Endothelial cell (in vitro differentiated cells): ENCODE data around the gene ZNF614. TPM values are rescaled to one million over a fixed set of nuclear protein-coding genes. Genes with fewer than 3 reads are reported as not detected.

Experiments
- DNase-seq: peaks from one replicate; pipeline ENCODE4 v3.0.0; 2021; ENCODE audit warnings: low spot score
- H3K27ac Mint-ChIP-seq: one replicate; pipeline ENCODE4 v1.8.0; 2021; ENCODE audit warnings: mixed read lengths, inconsistent platforms; ENCODE audit not compliant: unreplicated experiment
- H3K27me3 Mint-ChIP-seq: one replicate; pipeline ENCODE4 v1.8.0; 2021; ENCODE audit warnings: mild to moderate bottlenecking, moderate library complexity, mixed read lengths, inconsistent platforms; ENCODE audit not compliant: unreplicated experiment
- H3K36me3 Mint-ChIP-seq: one replicate; pipeline ENCODE4 v1.8.0; 2021; ENCODE audit warnings: mild to moderate bottlenecking, low read depth, mixed read lengths, inconsistent platforms; ENCODE audit not compliant: unreplicated experiment
- H3K4me1 Mint-ChIP-seq: one replicate; pipeline ENCODE4 v1.8.0; 2021; ENCODE audit warnings: mild to moderate bottlenecking, mixed read lengths, inconsistent platforms; ENCODE audit not compliant: unreplicated experiment
- H3K4me3 Mint-ChIP-seq: one replicate; pipeline ENCODE4 v1.8.0; 2021; ENCODE audit warnings: mild to moderate bottlenecking, mixed read lengths, inconsistent platforms; ENCODE audit not compliant: unreplicated experiment
- H3K9me3 Mint-ChIP-seq: one replicate; pipeline ENCODE4 v1.8.0; 2021; ENCODE audit warnings: mixed read lengths, inconsistent platforms; ENCODE audit not compliant: unreplicated experiment
- total RNA-seq: library from RNA; stranded (reverse); fragmentation: NEBNext Ultra II Directional; extraction: Animal tissue kit (Norgen Biotek cat#: 25700); gene quantifications from one replicate; pipeline ENCODE4 v1.2.1, GENCODE V29; 2021; ENCODE audit not compliant: unreplicated experiment
- TF ChIP-seq, protein P1 (sequence below): fragments of 200-600 bp; sonication (generic); IDR thresholded peaks from one replicate; pipeline ENCODE4 v1.5.0; 2021; ENCODE audit warnings: antibody characterized with exemption; ENCODE audit not compliant: unreplicated experiment

ZNF614 gene
- total RNA-seq, 1 donor from 2014 or later: 12.1 TPM

DNA sequence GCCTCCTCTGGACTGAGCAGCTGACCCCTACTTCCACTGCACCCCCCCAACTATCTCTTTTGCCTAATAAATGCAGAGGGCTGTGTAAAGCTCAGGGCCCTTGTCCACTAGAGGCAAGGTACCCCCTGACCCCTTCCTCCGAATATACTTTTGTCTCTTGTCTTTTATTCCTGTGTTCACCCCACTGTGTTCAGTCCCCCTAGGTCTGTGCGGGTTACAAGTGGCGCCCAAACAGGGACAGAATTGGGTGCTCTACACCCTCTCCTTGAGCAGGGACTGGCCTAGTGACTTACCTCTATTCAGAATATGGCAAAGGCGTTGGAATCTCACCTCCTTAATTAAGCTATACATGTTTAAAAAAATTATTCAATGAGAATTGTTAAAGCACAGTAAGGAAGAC lies 56.6 kb downstream of the ZNF614 start:
- Mint-ChIP-seq H3K36me3 (peaks cover 77% of the 10 kb centered on the region), H3K27me3 (no peaks in the 10 kb centered on the region), H3K4me1 (no peaks in the 10 kb centered on the region), H3K9me3 (peaks cover 49% of the 10 kb centered on the region), H3K27ac (no peak overlapping the region), H3K4me3 (peak overlapping the region; percentile 84)
- no peak for DNase-seq
- TF ChIP-seq, protein P1, sequence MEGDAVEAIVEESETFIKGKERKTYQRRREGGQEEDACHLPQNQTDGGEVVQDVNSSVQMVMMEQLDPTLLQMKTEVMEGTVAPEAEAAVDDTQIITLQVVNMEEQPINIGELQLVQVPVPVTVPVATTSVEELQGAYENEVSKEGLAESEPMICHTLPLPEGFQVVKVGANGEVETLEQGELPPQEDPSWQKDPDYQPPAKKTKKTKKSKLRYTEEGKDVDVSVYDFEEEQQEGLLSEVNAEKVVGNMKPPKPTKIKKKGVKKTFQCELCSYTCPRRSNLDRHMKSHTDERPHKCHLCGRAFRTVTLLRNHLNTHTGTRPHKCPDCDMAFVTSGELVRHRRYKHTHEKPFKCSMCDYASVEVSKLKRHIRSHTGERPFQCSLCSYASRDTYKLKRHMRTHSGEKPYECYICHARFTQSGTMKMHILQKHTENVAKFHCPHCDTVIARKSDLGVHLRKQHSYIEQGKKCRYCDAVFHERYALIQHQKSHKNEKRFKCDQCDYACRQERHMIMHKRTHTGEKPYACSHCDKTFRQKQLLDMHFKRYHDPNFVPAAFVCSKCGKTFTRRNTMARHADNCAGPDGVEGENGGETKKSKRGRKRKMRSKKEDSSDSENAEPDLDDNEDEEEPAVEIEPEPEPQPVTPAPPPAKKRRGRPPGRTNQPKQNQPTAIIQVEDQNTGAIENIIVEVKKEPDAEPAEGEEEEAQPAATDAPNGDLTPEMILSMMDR: no peak

DNA sequence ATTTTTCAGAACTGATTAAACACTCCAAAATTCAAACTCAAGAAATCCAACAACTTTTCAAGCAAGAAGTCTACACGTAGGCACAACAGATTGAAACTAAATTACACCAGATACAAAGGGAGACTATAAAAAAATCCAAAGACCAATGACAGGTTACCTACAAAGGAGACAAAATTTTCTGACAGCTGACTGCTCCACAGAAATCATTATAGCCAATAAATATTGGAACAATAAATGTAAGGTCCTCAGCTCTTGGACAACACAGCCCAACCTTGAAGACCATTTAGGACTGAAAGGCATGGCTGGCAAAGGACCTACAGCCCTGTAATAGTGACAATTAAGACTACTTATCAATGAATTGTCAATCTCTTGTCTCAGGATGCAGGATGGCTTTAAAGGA lies 57.5 kb downstream of the ZNF614 start:
- Mint-ChIP-seq H3K27ac (no peak overlapping the region), H3K9me3 (peaks cover 53% of the 10 kb centered on the region), H3K4me3 (peak overlapping the region; percentile 18), H3K36me3 (peaks cover 76% of the 10 kb centered on the region), H3K4me1 (no peaks in the 10 kb centered on the region), H3K27me3 (no peaks in the 10 kb centered on the region)
- DNase-seq: no peak
- TF ChIP-seq, protein P1: no peak

DNA sequence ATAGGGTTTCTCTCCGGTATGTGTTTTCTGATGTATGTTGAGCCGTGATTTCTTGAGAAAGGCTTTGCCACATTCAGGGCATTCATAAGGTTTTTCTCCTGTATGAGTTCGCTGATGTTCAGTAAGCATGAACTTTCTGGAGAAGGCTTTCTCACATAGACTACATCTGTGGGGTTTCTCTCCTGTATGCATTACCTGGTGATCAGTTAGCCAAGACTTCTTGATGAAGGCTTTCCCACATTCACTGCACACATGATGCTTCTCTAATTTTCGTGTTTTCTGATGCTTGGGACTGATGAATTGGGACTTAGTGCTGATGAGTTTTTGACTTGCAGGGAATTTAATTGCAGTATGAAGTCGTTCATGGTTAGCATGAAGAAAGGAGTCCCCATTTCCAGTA lies 62.6 kb downstream of the ZNF614 start:
- Mint-ChIP-seq H3K4me3 (peak overlapping the region; percentile 61), H3K27me3 (no peaks in the 10 kb centered on the region), H3K9me3 (peaks cover 26% of the 10 kb centered on the region), H3K36me3 (peaks cover 78% of the 10 kb centered on the region), H3K27ac (no peak overlapping the region), H3K4me1 (peaks cover 7% of the 10 kb centered on the region)
- DNase-seq: no peak
- TF ChIP-seq, protein P1: no peak

Other genes with a start within 250 kb of the ZNF614 start
- not detected for gene FPR3, start 233.2 kb downstream of the ZNF614 start, total RNA-seq
- 9.3 TPM for gene ZNF577, start 140.4 kb downstream of the ZNF614 start, total RNA-seq
- gene ZNF649, start 123.4 kb downstream of the ZNF614 start, total RNA-seq: 17.2 TPM
- 10.9 TPM for gene ZNF613, start 100.9 kb downstream of the ZNF614 start, total RNA-seq
- gene ZNF350, start 41.5 kb downstream of the ZNF614 start, total RNA-seq: 8.9 TPM
- 13.5 TPM for gene ZNF615, start 20.2 kb downstream of the ZNF614 start, total RNA-seq
- gene ZNF432, start 20.5 kb upstream of the ZNF614 start, total RNA-seq: 10.3 TPM
- gene ZNF841, start 67.4 kb upstream of the ZNF614 start, total RNA-seq: 16.3 TPM
- 18.5 TPM for gene ZNF616, start 111.6 kb upstream of the ZNF614 start, total RNA-seq
- gene ZNF836, start 143.2 kb upstream of the ZNF614 start, total RNA-seq: 15.4 TPM
- 302 TPM for gene PPP2R1A, start 161.7 kb upstream of the ZNF614 start, total RNA-seq
- 16.4 TPM for gene ZNF766, start 241.2 kb upstream of the ZNF614 start, total RNA-seq